Endothelial cell of umbilical vein (primary cell): ENCODE results near the gene ATXN1. TPM values are rescaled to one million over a fixed set of nuclear protein-coding genes. Genes with fewer than 3 reads are reported as not detected.

Experiments
- BruUV-seq: library from RNA; stranded (reverse); fragments of 400-500 nt; replicated peaks from 2 replicates; lab custom pipeline; 2021; lab: Mats Ljungman, UMichigan
- CTCF ChIA-PET: fragments of 300-600, 350-600 bp; sonication (Branson Sonifier 250); formaldehyde crosslinking; loops from one replicate; lab custom pipeline; 2021; ENCODE audit warnings: antibody characterized with exemption, inconsistent platforms; lab: Charles Lee
- POLR2A ChIA-PET: fragments of 300-600, 350-600 bp; sonication (Branson Sonifier 250); formaldehyde crosslinking; loops from one replicate; lab custom pipeline; 2021; ENCODE audit warnings: antibody characterized with exemption, inconsistent platforms; lab: Charles Lee
- DNase-seq: peaks from one replicate; pipeline ENCODE4 v3.0.0-alpha.2; 2011; ENCODE audit warnings: low read depth, low spot score
- FAIRE-seq: peaks from 2 replicates; lab custom pipeline; 2011; peaks lifted over from hg19 to GRCh38; lab: Jason Lieb, UNC
- H2AFZ ChIP-seq: 2 replicates; pipeline ENCODE4 v1.6.0; 2012; ENCODE audit warnings: low read depth, low read length, control low read depth, inconsistent platforms
- H3K27ac ChIP-seq: 2 replicates; pipeline ENCODE4 v1.5.1; 2011; ENCODE audit warnings: low read depth, mild to moderate bottlenecking, control low read depth, low read length, moderate library complexity; ENCODE audit not compliant: insufficient read depth
- H3K27me3 ChIP-seq, 2 experiments: 2 replicates each; pipeline versions ENCODE4 v1.6.0 to v1.6.1; 2011; ENCODE audit warnings: low read length in 2 of 2, mixed read lengths in 1 of 2; ENCODE audit not compliant: control insufficient read depth in 2 of 2, insufficient read depth in 2 of 2
- H3K36me3 ChIP-seq, 2 experiments: 2 replicates in 1 of 2; 3 replicates in 1 of 2; pipeline ENCODE4 v1.5.1; 2011; ENCODE audit warnings: low read length in 2 of 2, mild to moderate bottlenecking in 1 of 2, moderate library complexity in 1 of 2; ENCODE audit not compliant: control insufficient read depth in 2 of 2, insufficient read depth in 2 of 2; ENCODE audit errors: extremely low read depth in 1 of 2
- H3K4me1 ChIP-seq: 3 replicates; pipeline ENCODE4 v1.5.1; 2011; ENCODE audit warnings: mild to moderate bottlenecking, low read length; ENCODE audit not compliant: control insufficient read depth, insufficient read depth; ENCODE audit errors: extremely low read depth
- H3K4me2 ChIP-seq: 2 replicates; pipeline ENCODE4 v1.6.1; 2011; ENCODE audit warnings: low read length, control low read depth, mixed read lengths; ENCODE audit not compliant: insufficient read depth
- H3K4me3 ChIP-seq, 3 experiments: fragments of 200-600 bp in 1 of 3; sonication (generic), shearing (Covaris generic) in 1 of 3; replicated peaks in 1 of 3; 2 replicates each; pipeline ENCODE4 v1.5.1; 2011 to 2016; ENCODE audit warnings: control low read depth in 3 of 3, low read length in 3 of 3, mild to moderate bottlenecking in 2 of 3, inconsistent platforms in 1 of 3, low read depth in 1 of 3, moderate library complexity in 1 of 3; ENCODE audit not compliant: insufficient read depth in 1 of 3
- H3K79me2 ChIP-seq: 2 replicates; pipeline ENCODE4 v1.6.0; 2012; ENCODE audit warnings: low read length, inconsistent platforms; ENCODE audit not compliant: control insufficient read depth, insufficient read depth
- H3K9ac ChIP-seq: replicated peaks from 2 replicates; pipeline ENCODE3; 2011; ENCODE audit warnings: low read length, control low read depth; ENCODE audit not compliant: insufficient read depth; ENCODE audit errors: extremely low read depth
- H3K9me1 ChIP-seq: replicated peaks from 3 replicates; pipeline ENCODE4 v1.6.0; 2011; ENCODE audit warnings: mild to moderate bottlenecking, low read length; ENCODE audit not compliant: control insufficient read depth, insufficient read depth; ENCODE audit errors: extremely low read depth
- H3K9me3 ChIP-seq: replicated peaks from 2 replicates; pipeline ENCODE4 v1.5.1; 2012; ENCODE audit warnings: low read length, inconsistent platforms; ENCODE audit not compliant: control insufficient read depth, insufficient read depth
- H4K20me1 ChIP-seq: replicated peaks from 2 replicates; pipeline ENCODE3; 2011; ENCODE audit warnings: mild to moderate bottlenecking, low read length; ENCODE audit not compliant: control insufficient read depth, insufficient read depth; ENCODE audit errors: extremely low read depth
- EZH2 ChIP-seq: IDR thresholded peaks from 2 replicates; pipeline ENCODE4 v1.6.1; 2012; ENCODE audit warnings: borderline replicate concordance, low read depth, mild to moderate bottlenecking, moderate library complexity, low read length, inconsistent platforms; ENCODE audit not compliant: severe bottlenecking
- FOS ChIP-seq: IDR thresholded peaks from 2 replicates; pipeline ENCODE4 v1.6.1; 2011; ENCODE audit warnings: mild to moderate bottlenecking, low read length, moderate library complexity, borderline replicate concordance; ENCODE audit not compliant: insufficient read depth
- GATA2 ChIP-seq: IDR thresholded peaks from 2 replicates; pipeline ENCODE4 v1.7.0; 2011; ENCODE audit warnings: low read depth, mild to moderate bottlenecking, moderate library complexity, mixed read lengths, low read length; ENCODE audit not compliant: insufficient read length, insufficient read depth
- JUN ChIP-seq: IDR thresholded peaks from 2 replicates; pipeline ENCODE4 v1.6.1; 2011; ENCODE audit warnings: borderline replicate concordance, low read depth; ENCODE audit not compliant: insufficient read length, insufficient read depth
- MAX ChIP-seq: IDR thresholded peaks from 2 replicates; pipeline ENCODE4 v1.6.1; 2011; ENCODE audit not compliant: insufficient read depth, insufficient read length
- MYC ChIP-seq: IDR thresholded peaks from one replicate; pipeline ENCODE4 v1.6.1; 2011; ENCODE audit warnings: mild to moderate bottlenecking, low read depth, low read length
- POLR2A ChIP-seq: IDR thresholded peaks from 2 replicates; pipeline ENCODE4 v1.6.1; 2012; ENCODE audit warnings: low read depth, mild to moderate bottlenecking, control low read depth, low read length
- POLR2AphosphoS5 ChIP-seq: IDR thresholded peaks from 2 replicates; pipeline ENCODE4 v1.6.1; 2012; ENCODE audit warnings: low read depth, mild to moderate bottlenecking, control low read depth, low read length, moderate library complexity; ENCODE audit not compliant: insufficient read depth
- dilution Hi-C: fragments of 300-500 bp; cut with MboI; formaldehyde crosslinking; loops from one replicate; pipeline ENCODE4 v1.15.0; 2019; ENCODE audit warnings: low sequenced_read_pairs; ENCODE audit not compliant: extremely low pct_ligation_motif_present
- intact Hi-C: fragments of 100-400 bp; cut with micrococcal nuclease; formaldehyde crosslinking; loops from one replicate; pipeline ENCODE4 v1.10.0; 2022
- polyA plus RNA-seq, 4 experiments: library from polyadenylated mRNA; depleted of rRNA in 3 of 4; stranded (reverse) in 3 of 4; unstranded in 1 of 4; fragments of >200 nt; gene quantifications; 2 replicates each; pipeline versions ENCODE4 v1.2.1 to v1.2.3, GENCODE V29; 2011 to 2012; ENCODE audit warnings: missing spikeins in 1 of 4
- total RNA-seq: library from RNA; stranded (reverse); gene quantifications from 2 replicates; pipeline ENCODE4 v1.2.3, GENCODE V29; 2021
- TF ChIP-seq, protein P1 (sequence below), 2 donors: IDR thresholded peaks; 1 replicate in 1 of 2; 2 replicates in 1 of 2; pipeline ENCODE4 v1.5.1; 2011; ENCODE audit warnings: low read length in 2 of 2, mild to moderate bottlenecking in 2 of 2, moderate library complexity in 2 of 2, control low read depth in 1 of 2, inconsistent platforms in 1 of 2, low read depth in 1 of 2; ENCODE audit not compliant: insufficient read depth in 1 of 2; ENCODE audit errors: extremely low read depth in 1 of 2

Gene ATXN1
- total and polyA plus RNA-seq, 2 donors (not counting 3 experiments of a cell fraction or from before 2014, with no cell fraction given) = 16.4 to 33.0 TPM

GRCh38 chr6:16301511-16301910, 459.7 kb downstream of the ATXN1 start:
- intact Hi-C loops (no loop called here), dilution Hi-C loops (no loop called here)
- no peaks in the 10 kb centered on the region for H4K20me1 ChIP-seq
- ChIA-PET CTCF (interaction anchor here (0.8 to 1.1 kb wide), 3 partner anchors 11 to 14 kb away, joined by 3 read pairs; no protein-coding TSS in a partner anchor), POLR2A (no interaction called here)
- no peak for FAIRE-seq
- H2AFZ ChIP-seq = no peak overlapping the region
- H3K4me3 ChIP-seq = no peak overlapping the region
- H3K36me3 ChIP-seq = peaks cover 0 to 6% of the 10 kb centered on the region in 2 experiments
- H3K9me1 ChIP-seq = no peaks in the 10 kb centered on the region
- H3K4me2 ChIP-seq = no peak overlapping the region
- H3K79me2 ChIP-seq = no peaks in the 10 kb centered on the region
- H3K4me1 ChIP-seq = peaks cover 6% of the 10 kb centered on the region
- no peaks in the 10 kb centered on the region for H3K9me3 ChIP-seq
- no peak overlapping the region for H3K27ac ChIP-seq
- no peaks in the 10 kb centered on the region for H3K27me3 ChIP-seq
- BruUV-seq = no TSS peak
- DNase-seq = no peak
- no peak overlapping the region for H3K9ac ChIP-seq
- TF ChIP-seq FOS (no peak), POLR2AphosphoS5 (no peak), GATA2 (no peak), MAX (no peak), EZH2 (no peak), JUN (no peak), POLR2A (no peak), MYC (no peak)
- TF ChIP-seq, protein P1, sequence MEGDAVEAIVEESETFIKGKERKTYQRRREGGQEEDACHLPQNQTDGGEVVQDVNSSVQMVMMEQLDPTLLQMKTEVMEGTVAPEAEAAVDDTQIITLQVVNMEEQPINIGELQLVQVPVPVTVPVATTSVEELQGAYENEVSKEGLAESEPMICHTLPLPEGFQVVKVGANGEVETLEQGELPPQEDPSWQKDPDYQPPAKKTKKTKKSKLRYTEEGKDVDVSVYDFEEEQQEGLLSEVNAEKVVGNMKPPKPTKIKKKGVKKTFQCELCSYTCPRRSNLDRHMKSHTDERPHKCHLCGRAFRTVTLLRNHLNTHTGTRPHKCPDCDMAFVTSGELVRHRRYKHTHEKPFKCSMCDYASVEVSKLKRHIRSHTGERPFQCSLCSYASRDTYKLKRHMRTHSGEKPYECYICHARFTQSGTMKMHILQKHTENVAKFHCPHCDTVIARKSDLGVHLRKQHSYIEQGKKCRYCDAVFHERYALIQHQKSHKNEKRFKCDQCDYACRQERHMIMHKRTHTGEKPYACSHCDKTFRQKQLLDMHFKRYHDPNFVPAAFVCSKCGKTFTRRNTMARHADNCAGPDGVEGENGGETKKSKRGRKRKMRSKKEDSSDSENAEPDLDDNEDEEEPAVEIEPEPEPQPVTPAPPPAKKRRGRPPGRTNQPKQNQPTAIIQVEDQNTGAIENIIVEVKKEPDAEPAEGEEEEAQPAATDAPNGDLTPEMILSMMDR (IDR thresholded peaks at IDR 0.05; ENCODE audit: extremely low read depth in 1 of 2, insufficient read depth in 1 of 2, low read depth in 1 of 2, low read length in 2 of 2) = no peak
